Measurements from ENCODE around the gene GSK3B. TPM values are rescaled to one million over a fixed set of nuclear protein-coding genes. Genes with fewer than 3 reads are reported as not detected.

The GSK3B gene
- total RNA-seq, 6 experiments from 2014 or later, result 14.4 to 19.4 (median 18.4) TPM

DNA sequence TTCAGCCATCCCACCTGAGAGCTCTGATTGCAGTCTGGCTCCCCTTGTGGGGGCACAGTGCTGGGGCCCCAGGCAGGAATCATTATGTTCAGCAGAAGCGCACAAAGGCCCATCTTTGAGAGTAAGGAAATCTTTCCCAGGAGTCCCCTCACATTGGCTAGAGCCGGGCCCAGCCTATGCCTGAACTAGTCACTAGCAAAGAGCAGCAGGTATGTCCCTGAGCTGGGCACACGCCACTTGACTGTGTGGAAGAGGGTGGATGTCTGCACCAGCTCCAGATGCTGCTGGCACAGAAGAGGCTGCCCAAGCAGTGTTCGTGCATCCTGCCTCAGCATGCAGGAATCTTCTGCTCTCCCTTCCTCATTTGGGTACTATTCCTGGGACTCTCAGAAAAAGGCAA, 286.0 kb downstream of the GSK3B start:
- H3K27ac ChIP-seq, result no peak overlapping the region
- ATAC-seq, result no peak
- TF ChIP-seq, protein P1, sequence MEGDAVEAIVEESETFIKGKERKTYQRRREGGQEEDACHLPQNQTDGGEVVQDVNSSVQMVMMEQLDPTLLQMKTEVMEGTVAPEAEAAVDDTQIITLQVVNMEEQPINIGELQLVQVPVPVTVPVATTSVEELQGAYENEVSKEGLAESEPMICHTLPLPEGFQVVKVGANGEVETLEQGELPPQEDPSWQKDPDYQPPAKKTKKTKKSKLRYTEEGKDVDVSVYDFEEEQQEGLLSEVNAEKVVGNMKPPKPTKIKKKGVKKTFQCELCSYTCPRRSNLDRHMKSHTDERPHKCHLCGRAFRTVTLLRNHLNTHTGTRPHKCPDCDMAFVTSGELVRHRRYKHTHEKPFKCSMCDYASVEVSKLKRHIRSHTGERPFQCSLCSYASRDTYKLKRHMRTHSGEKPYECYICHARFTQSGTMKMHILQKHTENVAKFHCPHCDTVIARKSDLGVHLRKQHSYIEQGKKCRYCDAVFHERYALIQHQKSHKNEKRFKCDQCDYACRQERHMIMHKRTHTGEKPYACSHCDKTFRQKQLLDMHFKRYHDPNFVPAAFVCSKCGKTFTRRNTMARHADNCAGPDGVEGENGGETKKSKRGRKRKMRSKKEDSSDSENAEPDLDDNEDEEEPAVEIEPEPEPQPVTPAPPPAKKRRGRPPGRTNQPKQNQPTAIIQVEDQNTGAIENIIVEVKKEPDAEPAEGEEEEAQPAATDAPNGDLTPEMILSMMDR (IDR thresholded peaks at IDR 0.05), result no peak
- no peak for TF ChIP-seq POLR2A (IDR thresholded peaks at IDR 0.05)
- no peaks in the 10 kb centered on the region for H3K27me3 ChIP-seq
- intact Hi-C loops (cut with DNase I), result no loop called here
- WGBS (ENCODE audit: insufficient coverage, low coverage, low lambda C conversion rate, missing lambda C conversion rate), result no CpG with 5 or more reads among the region's 4 CpGs
- DNase-seq, result no peak
- H3K9me3 ChIP-seq, result no peaks in the 10 kb centered on the region
- H3K4me3 ChIP-seq, result no peak overlapping the region
- H3K36me3 ChIP-seq, result peaks cover 0 to 53% (median 17%) of the 10 kb centered on the region in 4 donors
- no peaks in the 10 kb centered on the region for H3K4me1 ChIP-seq

DNA sequence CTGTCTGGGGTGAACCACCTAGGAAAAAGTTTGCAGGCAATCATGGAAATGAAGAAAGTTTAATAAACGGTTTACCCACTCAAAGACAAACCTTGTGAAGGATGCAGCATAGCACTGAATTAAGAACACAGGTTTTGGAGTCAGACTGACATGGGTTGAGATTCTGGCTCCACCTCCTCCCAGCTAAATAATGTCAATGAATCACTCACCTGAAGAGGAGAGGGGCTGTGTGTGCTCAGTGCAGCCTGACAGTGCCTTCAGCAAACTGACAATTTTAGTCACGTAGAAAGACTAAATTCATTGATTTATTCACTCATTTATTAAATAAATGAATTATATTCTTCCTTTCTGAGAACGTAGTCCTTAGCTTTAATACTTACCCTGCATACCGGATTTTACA, 293.4 kb downstream of the GSK3B start:
- Histone ChIP-seq H3K9me3 (no peaks in the 10 kb centered on the region), H3K27ac (no peak overlapping the region), H3K36me3 (no peaks in the 10 kb centered on the region), H3K4me1 (peaks cover 0 to 25% (median 7%) of the 10 kb centered on the region in 4 donors), H3K4me3 (no peak overlapping the region), H3K27me3 (no peaks in the 10 kb centered on the region)
- WGBS (ENCODE audit: insufficient coverage, low coverage, low lambda C conversion rate, missing lambda C conversion rate), result 58% methylated on average over 4 of the region's 4 CpGs
- ATAC-seq, result no peak
- intact Hi-C loops (cut with DNase I), result no loop called here
- DNase-seq, result no peak
- TF ChIP-seq, protein P1 (IDR thresholded peaks at IDR 0.05), result no peak
- TF ChIP-seq POLR2A (IDR thresholded peaks at IDR 0.05), result no peak

DNA sequence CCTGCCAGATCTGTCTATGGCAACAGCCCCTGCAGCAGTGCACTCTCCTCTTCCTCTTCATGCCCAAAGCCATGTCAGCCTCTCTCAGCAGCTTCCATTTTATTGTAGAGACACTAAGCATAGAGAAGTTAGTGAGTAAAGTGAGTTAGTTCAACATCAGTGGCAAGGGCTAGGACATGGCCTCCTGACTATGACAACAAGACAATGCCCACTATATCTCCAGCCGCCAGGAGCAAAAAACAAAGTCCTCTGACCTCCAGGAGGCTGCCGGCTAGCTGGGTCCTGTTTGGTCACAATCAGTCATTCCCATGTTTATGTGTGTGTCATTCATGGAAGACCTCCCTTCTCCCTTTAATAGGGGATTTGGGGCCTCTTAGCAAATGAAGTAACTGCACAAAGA, 297.5 kb downstream of the GSK3B start:
- no peaks in the 10 kb centered on the region for H3K36me3 ChIP-seq
- intact Hi-C loops (cut with DNase I), result no loop called here
- TF ChIP-seq, protein P1 (IDR thresholded peaks at IDR 0.05), result no peak
- TF ChIP-seq POLR2A (IDR thresholded peaks at IDR 0.05), result no peak
- peak overlapping the region in 2 of 3 donors; percentile 76 to 94 for H3K27ac ChIP-seq
- WGBS (ENCODE audit: insufficient coverage, low coverage, low lambda C conversion rate, missing lambda C conversion rate), result 35% methylated on average over 2 of the region's 2 CpGs
- H3K9me3 ChIP-seq, result no peaks in the 10 kb centered on the region
- DNase-seq (peak in 1 of 3 donors; percentile 76), ATAC-seq (peak in 2 of 4 donors; percentile 6 to 11)
- peaks cover 0 to 64% (median 18%) of the 10 kb centered on the region in 4 donors for H3K4me1 ChIP-seq
- H3K4me3 ChIP-seq, result no peak overlapping the region
- H3K27me3 ChIP-seq, result no peaks in the 10 kb centered on the region

DNA sequence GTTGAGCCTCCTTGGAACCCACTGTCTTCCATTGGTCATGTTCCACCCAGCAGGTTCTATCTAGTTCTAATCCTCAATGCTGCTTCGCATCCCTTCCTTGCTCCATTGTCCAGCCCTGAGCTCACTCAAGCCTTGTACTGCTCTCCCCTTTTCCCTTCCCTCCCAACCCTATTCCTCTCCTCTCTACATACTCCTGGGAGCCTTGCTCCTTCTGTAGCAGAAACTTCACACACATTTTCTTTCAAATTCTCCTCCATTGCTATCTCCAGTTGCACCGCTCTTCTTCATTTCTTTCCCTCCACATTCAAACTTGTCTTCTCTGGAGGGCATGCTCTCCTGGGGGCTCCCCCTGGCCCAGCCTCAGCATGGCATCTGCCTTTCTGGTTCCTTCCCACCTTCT, 297.9 kb downstream of the GSK3B start:
- peak overlapping the region in 2 of 3 donors; percentile 76 to 94 for H3K27ac ChIP-seq

More for the DNA sequence above, 297.9 kb downstream of the GSK3B start:
- 90% methylated on average over 2 of the region's 2 CpGs for WGBS (ENCODE audit: insufficient coverage, low coverage, low lambda C conversion rate, missing lambda C conversion rate)
- peaks cover 0 to 68% (median 20%) of the 10 kb centered on the region in 4 donors for H3K4me1 ChIP-seq
- H3K9me3 ChIP-seq, result no peaks in the 10 kb centered on the region
- no peak for ATAC-seq
- intact Hi-C loops (cut with DNase I), result no loop called here
- DNase-seq, result no peak
- H3K36me3 ChIP-seq, result no peaks in the 10 kb centered on the region
- TF ChIP-seq POLR2A (IDR thresholded peaks at IDR 0.05), result no peak
- TF ChIP-seq, protein P1 (IDR thresholded peaks at IDR 0.05), result no peak
- H3K27me3 ChIP-seq, result no peaks in the 10 kb centered on the region
- H3K4me3 ChIP-seq, result peak overlapping the region in 1 of 3 donors; percentile 12
